ENCODE data around the gene ABLIM1.

The ABLIM1 gene

GRCh38 chr10:114543456-114543855, 114.6 kb downstream of the ABLIM1 start:
- no peak for TF ChIP-seq EP300 (IDR thresholded peaks at IDR 0.05; ENCODE audit: borderline replicate concordance)
- no peak for TF ChIP-seq RAD21 (IDR thresholded peaks at IDR 0.05; ENCODE audit: low read depth)
- no peak for TF ChIP-seq EGR1 (IDR thresholded peaks at IDR 0.05)
- no peak for TF ChIP-seq TAF1 (IDR thresholded peaks at IDR 0.05; ENCODE audit: low read depth)
- TF ChIP-seq CREB1 (IDR thresholded peaks at IDR 0.05; ENCODE audit: low read depth) = no peak
- TF ChIP-seq USF1 (IDR thresholded peaks at IDR 0.05) = no peak
- no peak for TF ChIP-seq TEAD4 (IDR thresholded peaks at IDR 0.05)
- TF ChIP-seq CEBPB (IDR thresholded peaks at IDR 0.05) = no peak
- TF ChIP-seq YY1 (IDR thresholded peaks at IDR 0.05; ENCODE audit: low read depth) = no peak
- no peak for TF ChIP-seq ZBTB7A (IDR thresholded peaks at IDR 0.05; ENCODE audit: low read depth)
- TF ChIP-seq MAX (IDR thresholded peaks at IDR 0.05) = no peak
- no peak for TF ChIP-seq NFIC (IDR thresholded peaks at IDR 0.05)
- TF ChIP-seq TCF12 (IDR thresholded peaks at IDR 0.05; ENCODE audit: low read depth) = no peak
- no peak for TF ChIP-seq REST (IDR thresholded peaks at IDR 0.05; ENCODE audit: low read depth)
- no peak for TF ChIP-seq FOXM1 (IDR thresholded peaks at IDR 0.05; ENCODE audit: borderline replicate concordance, low read depth)

GRCh38 chr10:114542373-114542772, 115.7 kb downstream of the ABLIM1 start:
- TF ChIP-seq EGR1 (IDR thresholded peaks at IDR 0.05) (no peak), CREB1 (IDR thresholded peaks at IDR 0.05; ENCODE audit: low read depth) (no peak), FOXM1 (IDR thresholded peaks at IDR 0.05; ENCODE audit: borderline replicate concordance, low read depth) (no peak), RAD21 (IDR thresholded peaks at IDR 0.05; ENCODE audit: low read depth) (no peak), REST (IDR thresholded peaks at IDR 0.05; ENCODE audit: low read depth) (no peak), ZBTB7A (IDR thresholded peaks at IDR 0.05; ENCODE audit: low read depth) (no peak), TEAD4 (IDR thresholded peaks at IDR 0.05) (no peak), YY1 (IDR thresholded peaks at IDR 0.05; ENCODE audit: low read depth) (no peak), USF1 (IDR thresholded peaks at IDR 0.05) (no peak), TAF1 (IDR thresholded peaks at IDR 0.05; ENCODE audit: low read depth) (no peak), TCF12 (IDR thresholded peaks at IDR 0.05; ENCODE audit: low read depth) (no peak), EP300 (IDR thresholded peaks at IDR 0.05; ENCODE audit: borderline replicate concordance) (no peak), NFIC (IDR thresholded peaks at IDR 0.05) (no peak), MAX (IDR thresholded peaks at IDR 0.05) (no peak), CEBPB (IDR thresholded peaks at IDR 0.05) (no peak)

GRCh38 chr10:114541797-114542160, 116.3 kb downstream of the ABLIM1 start:
- TF ChIP-seq CREB1 (IDR thresholded peaks at IDR 0.05; ENCODE audit: low read depth) (no peak), YY1 (IDR thresholded peaks at IDR 0.05; ENCODE audit: low read depth) (no peak), FOXM1 (IDR thresholded peaks at IDR 0.05; ENCODE audit: borderline replicate concordance, low read depth) (no peak), EP300 (IDR thresholded peaks at IDR 0.05; ENCODE audit: borderline replicate concordance) (no peak), TCF12 (IDR thresholded peaks at IDR 0.05; ENCODE audit: low read depth) (no peak), ZBTB7A (IDR thresholded peaks at IDR 0.05; ENCODE audit: low read depth) (no peak), TEAD4 (IDR thresholded peaks at IDR 0.05) (no peak), TAF1 (IDR thresholded peaks at IDR 0.05; ENCODE audit: low read depth) (no peak), USF1 (IDR thresholded peaks at IDR 0.05) (no peak), RAD21 (IDR thresholded peaks at IDR 0.05; ENCODE audit: low read depth) (no peak), CEBPB (IDR thresholded peaks at IDR 0.05) (no peak), NFIC (IDR thresholded peaks at IDR 0.05) (no peak), REST (IDR thresholded peaks at IDR 0.05; ENCODE audit: low read depth) (no peak), MAX (IDR thresholded peaks at IDR 0.05) (no peak), EGR1 (IDR thresholded peaks at IDR 0.05) (no peak)

All from Ishikawa (cell line).